Keratinocyte (primary cell): ENCODE data around the gene DEPDC1. TPM values are rescaled to one million over a fixed set of nuclear protein-coding genes. Genes with fewer than 3 reads are reported as not detected.

ENCODE experiments used
- DNase-seq: peaks from one replicate; pipeline ENCODE4 v3.0.0-alpha.2; 2011; ENCODE audit warnings: low read depth, missing footprints, low spot score
- FAIRE-seq: peaks from 2 replicates; lab custom pipeline; 2011; peaks lifted over from hg19 to GRCh38; lab: Jason Lieb, UNC
- H2AFZ ChIP-seq: 2 replicates; pipeline ENCODE4 v1.6.0; 2012; ENCODE audit warnings: low read length, control low read depth, inconsistent platforms; ENCODE audit not compliant: control insufficient read depth
- H3K27ac ChIP-seq: 2 replicates; pipeline ENCODE4 v1.5.1; 2011; ENCODE audit warnings: low read length; ENCODE audit not compliant: control insufficient read depth, insufficient read depth
- H3K27me3 ChIP-seq: 3 replicates; pipeline ENCODE4 v1.6.0; 2011; ENCODE audit warnings: low read length; ENCODE audit not compliant: control insufficient read depth, insufficient read depth; ENCODE audit errors: extremely low read depth
- H3K36me3 ChIP-seq, 2 experiments: 2 replicates in 1 of 2; 3 replicates in 1 of 2; pipeline ENCODE4 v1.5.1; 2011; ENCODE audit warnings: low read length in 2 of 2, mild to moderate bottlenecking in 1 of 2; ENCODE audit not compliant: control insufficient read depth in 2 of 2, insufficient read depth in 2 of 2; ENCODE audit errors: extremely low read depth in 1 of 2
- H3K4me1 ChIP-seq: 3 replicates; pipeline ENCODE4 v1.5.1; 2011; ENCODE audit warnings: low read length; ENCODE audit not compliant: control insufficient read depth, insufficient read depth; ENCODE audit errors: extremely low read depth
- H3K4me2 ChIP-seq: 3 replicates; pipeline ENCODE4 v1.6.0; 2011; ENCODE audit warnings: low read depth, low read length; ENCODE audit not compliant: control insufficient read depth, insufficient read depth; ENCODE audit errors: extremely low read depth
- H3K4me3 ChIP-seq, 3 experiments: fragments of 200-600 bp in 1 of 3; sonication (generic) in 1 of 3; 2 replicates in 2 of 3; 3 replicates in 1 of 3; pipeline ENCODE4 v1.5.1; 2011 to 2016; ENCODE audit warnings: low read length in 3 of 3, mild to moderate bottlenecking in 3 of 3, control low read depth in 2 of 3, inconsistent platforms in 1 of 3, low read depth in 1 of 3, mixed read lengths in 1 of 3, mixed run types in 1 of 3, moderate library complexity in 1 of 3; ENCODE audit not compliant: control insufficient read depth in 2 of 3, insufficient read depth in 2 of 3; ENCODE audit errors: extremely low read depth in 1 of 3
- H3K79me2 ChIP-seq: 2 replicates; pipeline ENCODE4 v1.6.0; 2012; ENCODE audit warnings: low read length; ENCODE audit not compliant: control insufficient read depth, insufficient read depth
- H3K9ac ChIP-seq: 3 replicates; pipeline ENCODE4 v1.6.0; 2011; ENCODE audit warnings: low read length; ENCODE audit not compliant: control insufficient read depth, insufficient read depth; ENCODE audit errors: extremely low read depth
- H3K9me1 ChIP-seq: 3 replicates; pipeline ENCODE4 v1.6.0; 2011; ENCODE audit warnings: low read length; ENCODE audit not compliant: control insufficient read depth, insufficient read depth; ENCODE audit errors: extremely low read depth
- H3K9me3 ChIP-seq: 2 replicates; pipeline ENCODE4 v1.5.1; 2012; ENCODE audit warnings: low read depth, low read length; ENCODE audit not compliant: control insufficient read depth
- H4K20me1 ChIP-seq: 3 replicates; pipeline ENCODE4 v1.6.0; 2011; ENCODE audit warnings: low read length; ENCODE audit not compliant: control insufficient read depth, insufficient read depth; ENCODE audit errors: extremely low read depth
- EZH2 ChIP-seq: IDR thresholded peaks from one replicate; pipeline ENCODE4 v1.6.1; 2012; ENCODE audit warnings: inconsistent platforms, mild to moderate bottlenecking, low read length, moderate library complexity
- dilution Hi-C: fragments of 300-500 bp; cut with MboI; formaldehyde crosslinking; loops from one replicate; pipeline ENCODE4 v1.7.0; 2020; ENCODE audit warnings: low sequenced_read_pairs; ENCODE audit not compliant: extremely low pct_ligation_motif_present
- polyA plus RNA-seq, 5 experiments: library from polyadenylated mRNA; depleted of rRNA in 3 of 5; stranded (reverse) in 3 of 5; stranded (forward) in 1 of 5; unstranded in 1 of 5; fragments of >200 nt; gene quantifications; 1 replicate in 1 of 5; 2 replicates in 3 of 5; 3 replicates in 1 of 5; pipeline versions ENCODE4 v1.2.1 to v1.2.3, GENCODE V29; 2011 to 2012; ENCODE audit warnings: missing spikeins in 2 of 5, low read depth in 1 of 5, low replicate concordance in 1 of 5
- TF ChIP-seq, protein P1 (sequence below), 3 experiments: IDR thresholded peaks in 1 of 3; conservative IDR thresholded peaks in 1 of 3; optimal IDR thresholded peaks in 1 of 3; 2 replicates in 2 of 3; 3 replicates in 1 of 3; pipeline versions ENCODE3 to v1.5.1; 2011; ENCODE audit warnings: low read length in 3 of 3, mild to moderate bottlenecking in 3 of 3, moderate library complexity in 2 of 3, control low read depth in 1 of 3, inconsistent platforms in 1 of 3; ENCODE audit not compliant: insufficient read depth in 2 of 3; ENCODE audit errors: extremely low read depth in 1 of 3

DEPDC1 gene
- polyA plus RNA-seq, 1 donor (not counting 4 experiments of a cell fraction or from before 2014, with no cell fraction given), result 11.2 TPM

- dilution Hi-C loops, result no loop called here
- TF ChIP-seq, protein P1, sequence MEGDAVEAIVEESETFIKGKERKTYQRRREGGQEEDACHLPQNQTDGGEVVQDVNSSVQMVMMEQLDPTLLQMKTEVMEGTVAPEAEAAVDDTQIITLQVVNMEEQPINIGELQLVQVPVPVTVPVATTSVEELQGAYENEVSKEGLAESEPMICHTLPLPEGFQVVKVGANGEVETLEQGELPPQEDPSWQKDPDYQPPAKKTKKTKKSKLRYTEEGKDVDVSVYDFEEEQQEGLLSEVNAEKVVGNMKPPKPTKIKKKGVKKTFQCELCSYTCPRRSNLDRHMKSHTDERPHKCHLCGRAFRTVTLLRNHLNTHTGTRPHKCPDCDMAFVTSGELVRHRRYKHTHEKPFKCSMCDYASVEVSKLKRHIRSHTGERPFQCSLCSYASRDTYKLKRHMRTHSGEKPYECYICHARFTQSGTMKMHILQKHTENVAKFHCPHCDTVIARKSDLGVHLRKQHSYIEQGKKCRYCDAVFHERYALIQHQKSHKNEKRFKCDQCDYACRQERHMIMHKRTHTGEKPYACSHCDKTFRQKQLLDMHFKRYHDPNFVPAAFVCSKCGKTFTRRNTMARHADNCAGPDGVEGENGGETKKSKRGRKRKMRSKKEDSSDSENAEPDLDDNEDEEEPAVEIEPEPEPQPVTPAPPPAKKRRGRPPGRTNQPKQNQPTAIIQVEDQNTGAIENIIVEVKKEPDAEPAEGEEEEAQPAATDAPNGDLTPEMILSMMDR (optimal IDR thresholded peaks at IDR 0.05 in 1 of 3, IDR thresholded peaks at IDR 0.05 in 1 of 3, conservative IDR thresholded peaks at IDR 0.05 in 1 of 3; ENCODE audit: extremely low read depth in 1 of 3, insufficient read depth in 2 of 3, low read length in 3 of 3), result no peak
- TF ChIP-seq EZH2, result no peak
- Histone ChIP-seq H3K79me2 (no peaks in the 10 kb centered on the region), H3K9me1 (no peaks in the 10 kb centered on the region), H3K27me3 (no peaks in the 10 kb centered on the region), H3K27ac (no peak overlapping the region), H3K4me2 (no peak overlapping the region), H2AFZ (no peak overlapping the region), H3K36me3 (no peaks in the 10 kb centered on the region), H3K9ac (no peak overlapping the region), H3K9me3 (no peaks in the 10 kb centered on the region), H3K4me3 (no peak overlapping the region), H4K20me1 (no peaks in the 10 kb centered on the region), H3K4me1 (peaks cover 9% of the 10 kb centered on the region)
- FAIRE-seq, result no peak
- DNase-seq, result no peak
These were observed 48.5 kb downstream of the DEPDC1 start for GRCh38 chr1:68448365-68448764.

DNA sequence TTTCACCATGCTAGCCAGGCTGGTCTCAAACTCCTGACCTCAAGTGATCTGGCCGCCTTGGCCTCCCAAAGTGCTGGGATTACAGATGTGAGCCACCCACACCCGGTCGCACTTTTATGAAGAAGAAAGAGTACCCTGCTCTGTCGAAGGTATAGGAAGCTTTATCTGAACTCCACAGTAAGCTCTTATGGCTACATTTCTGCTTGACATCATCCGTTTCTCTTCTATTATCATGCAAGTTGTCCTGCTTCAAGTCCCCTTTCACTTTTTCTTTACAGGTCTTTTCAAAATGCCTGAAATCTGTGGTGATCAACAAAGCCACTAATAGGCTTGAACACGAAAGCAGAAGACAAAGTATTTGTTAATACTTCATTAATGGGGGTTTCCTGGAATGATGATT is 51.2 kb downstream of the DEPDC1 start:
- no peak overlapping the region for H2AFZ ChIP-seq
- H3K4me2 ChIP-seq, result no peak overlapping the region
- no peak overlapping the region for H3K9ac ChIP-seq
- H3K4me3 ChIP-seq, result no peak overlapping the region
- FAIRE-seq (no peak), DNase-seq (no peak)
- H3K79me2 ChIP-seq, result no peaks in the 10 kb centered on the region
- H3K36me3 ChIP-seq, result no peaks in the 10 kb centered on the region
- H3K4me1 ChIP-seq, result no peaks in the 10 kb centered on the region
- no peaks in the 10 kb centered on the region for H3K27me3 ChIP-seq
- dilution Hi-C loops, result no loop called here
- no peak overlapping the region for H3K27ac ChIP-seq
- no peaks in the 10 kb centered on the region for H3K9me3 ChIP-seq
- no peaks in the 10 kb centered on the region for H3K9me1 ChIP-seq
- TF ChIP-seq EZH2, result no peak
- TF ChIP-seq, protein P1 (optimal IDR thresholded peaks at IDR 0.05 in 1 of 3, IDR thresholded peaks at IDR 0.05 in 1 of 3, conservative IDR thresholded peaks at IDR 0.05 in 1 of 3; ENCODE audit: extremely low read depth in 1 of 3, insufficient read depth in 2 of 3, low read length in 3 of 3), result no peak
- H4K20me1 ChIP-seq, result no peaks in the 10 kb centered on the region
